NCI-H1436 treated with DMSO at 0.1 percent for 48 hours (cell line): ENCODE measurements around the gene SERTM1.

Source experiments
- DNase-seq: peaks from one replicate; lab custom pipeline; 2025; lab: John Stamatoyannopoulos, UW

Gene SERTM1

DNA sequence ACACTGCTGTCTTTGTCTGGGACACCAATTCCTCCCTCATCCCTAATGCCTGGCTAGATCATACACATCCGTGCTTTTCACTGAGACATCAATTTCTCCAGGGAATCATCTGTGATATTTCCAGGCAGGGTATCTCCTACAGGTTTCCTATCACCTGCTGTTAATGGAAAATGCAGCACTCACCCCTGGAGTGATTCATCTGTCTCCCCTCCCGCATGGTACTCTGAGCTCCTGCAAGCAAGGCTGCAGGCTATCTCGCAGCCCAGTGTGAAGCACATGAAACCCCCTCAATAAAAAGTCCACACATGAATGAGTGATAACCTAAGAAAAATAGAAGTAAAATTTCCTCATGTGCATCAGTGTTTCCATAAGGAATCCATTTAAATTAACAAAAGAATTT, 38.5 kb downstream of the SERTM1 start:
- no peak for DNase-seq

DNA sequence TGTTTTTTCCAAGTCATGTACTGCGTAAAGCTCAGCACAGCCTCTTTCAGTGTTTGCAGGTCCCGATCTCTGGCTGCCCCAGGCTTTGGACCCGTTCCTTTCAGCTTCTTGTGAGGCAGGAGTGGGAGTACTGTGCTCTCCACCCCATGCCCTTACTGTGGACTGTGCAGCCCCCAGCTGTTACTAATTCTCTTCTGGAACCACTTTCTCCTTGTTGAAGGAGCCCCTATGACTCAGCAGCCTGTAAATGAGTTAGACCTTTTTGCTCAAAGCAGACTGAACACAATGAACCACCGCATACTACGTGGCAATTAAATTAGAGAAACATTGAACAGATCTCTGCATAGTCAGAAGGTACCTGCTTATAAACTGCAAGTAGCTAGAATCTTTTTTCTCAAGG, 39.0 kb downstream of the SERTM1 start:
- no peak for DNase-seq

DNA sequence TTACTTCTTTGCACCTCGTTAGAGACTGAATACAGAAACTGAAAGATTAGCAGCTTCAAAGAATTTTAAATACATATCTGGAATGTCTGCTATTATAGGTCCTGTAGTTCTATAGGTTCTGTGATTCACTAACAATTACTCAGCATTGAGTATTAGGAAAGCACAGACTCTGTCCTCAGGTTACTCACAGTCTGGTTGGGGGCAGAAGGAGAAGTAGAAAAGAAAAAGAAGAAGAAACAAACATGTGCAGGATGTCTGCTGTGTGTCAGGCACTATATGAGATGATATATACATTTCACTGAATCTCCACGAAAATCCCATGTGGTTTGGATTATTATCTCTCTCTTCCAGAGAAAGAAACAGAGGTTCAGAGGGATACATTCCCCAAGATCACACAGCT, 40.1 kb downstream of the SERTM1 start:
- no peak for DNase-seq

DNA sequence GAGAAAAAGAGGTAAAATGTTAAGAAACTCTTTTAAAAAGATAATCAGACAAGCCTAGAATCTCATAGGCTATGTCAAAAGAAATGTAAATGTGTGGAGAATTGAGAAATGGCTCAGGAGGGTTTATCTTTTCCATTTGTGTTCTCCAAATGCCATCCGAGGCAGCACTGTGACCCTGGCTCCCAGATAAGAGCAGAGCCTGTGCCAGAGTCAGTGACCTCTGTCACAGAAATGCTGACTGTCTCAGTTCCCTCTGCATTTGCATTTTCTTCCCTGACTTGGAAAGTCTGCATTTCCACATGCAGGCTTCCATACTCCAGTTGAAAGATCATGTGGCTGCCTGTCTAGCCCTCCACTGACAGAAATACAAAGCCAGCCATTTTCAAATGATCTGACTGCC, 42.0 kb downstream of the SERTM1 start:
- no peak for DNase-seq

DNA sequence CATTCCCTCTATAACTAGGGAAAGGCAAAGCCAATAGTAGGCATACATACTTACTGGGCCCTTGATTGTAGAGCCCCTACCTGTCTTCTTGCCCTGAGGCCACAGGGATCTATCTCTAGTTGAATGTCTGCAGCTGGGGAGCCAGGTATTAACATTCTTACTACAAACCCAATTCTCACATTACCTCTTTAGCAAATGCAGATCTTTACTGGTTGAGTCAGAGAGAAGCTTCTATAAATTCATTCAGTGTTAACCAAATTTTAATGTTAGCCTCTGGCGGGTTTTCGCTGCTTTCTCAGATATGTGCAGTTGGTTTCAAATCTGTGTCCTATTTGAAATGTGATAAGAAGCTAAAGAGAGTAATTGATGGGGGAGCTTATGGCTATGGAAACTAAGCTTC, 43.2 kb downstream of the SERTM1 start:
- no peak for DNase-seq

DNA sequence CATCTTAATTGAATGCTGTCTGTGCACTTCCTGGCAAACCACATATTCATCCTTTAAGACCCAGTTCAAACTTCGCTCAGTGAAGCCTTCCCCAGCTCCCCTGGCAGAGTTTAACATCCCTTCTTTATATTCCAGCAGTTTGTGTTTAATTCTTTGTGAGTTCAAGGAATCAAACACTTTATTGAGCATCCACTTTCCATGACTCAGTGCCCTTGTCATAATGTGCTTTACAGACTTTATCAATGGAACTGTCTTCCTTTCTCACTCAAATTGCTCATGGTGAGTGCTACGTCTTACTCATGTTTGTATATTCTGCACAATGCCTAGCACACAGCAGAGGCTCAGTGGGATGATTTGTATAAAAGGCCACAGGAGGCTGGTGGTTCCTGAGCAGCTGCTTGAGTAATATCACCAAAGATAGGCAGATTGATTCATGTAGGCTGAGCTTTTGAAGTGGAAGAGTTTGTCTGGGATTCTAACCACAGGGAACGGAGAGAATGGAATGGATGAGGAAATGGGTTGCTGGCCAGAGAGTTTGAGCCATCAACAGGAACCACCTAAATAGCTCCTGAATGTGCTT, 44.2 kb downstream of the SERTM1 start:
- no peak for DNase-seq

DNA sequence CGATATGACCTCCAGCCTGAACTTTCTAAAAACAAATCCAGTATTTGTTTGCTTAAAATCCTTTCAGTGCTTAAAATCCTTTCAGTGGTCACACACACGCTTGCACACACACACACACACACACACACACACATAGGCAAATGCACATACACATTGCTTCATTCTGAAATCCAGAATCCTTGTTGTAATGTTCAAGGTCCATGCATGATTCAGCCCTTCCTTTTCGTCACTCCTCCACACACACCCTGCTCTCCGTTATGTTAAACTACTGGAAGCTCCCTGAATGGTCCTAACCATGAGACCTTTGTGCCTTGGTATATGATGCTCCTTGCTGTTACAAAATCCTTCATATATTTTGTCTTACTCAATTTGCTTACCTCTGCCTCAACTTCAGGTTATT, 44.9 kb downstream of the SERTM1 start:
- DNase-seq: no peak

DNA sequence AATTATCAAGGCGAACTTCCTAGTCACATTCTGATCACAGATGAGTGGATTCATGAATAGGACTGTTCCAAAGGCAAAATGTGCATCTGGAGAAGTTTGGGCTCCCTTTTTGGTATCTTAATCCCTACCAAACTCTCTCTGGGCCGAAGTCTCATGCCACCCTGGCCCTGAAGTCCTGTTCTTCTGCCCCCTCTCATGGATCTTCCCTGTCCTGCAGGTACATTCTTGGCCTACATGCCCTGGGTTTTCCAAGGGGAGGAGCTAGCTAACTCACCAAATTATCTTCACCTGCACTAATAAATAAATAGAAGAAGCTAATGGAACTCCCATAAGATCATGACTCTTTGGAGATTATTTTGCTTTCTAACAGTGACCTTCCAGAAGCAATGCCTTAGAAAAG, 50.3 kb downstream of the SERTM1 start:
- DNase-seq: no peak

DNA sequence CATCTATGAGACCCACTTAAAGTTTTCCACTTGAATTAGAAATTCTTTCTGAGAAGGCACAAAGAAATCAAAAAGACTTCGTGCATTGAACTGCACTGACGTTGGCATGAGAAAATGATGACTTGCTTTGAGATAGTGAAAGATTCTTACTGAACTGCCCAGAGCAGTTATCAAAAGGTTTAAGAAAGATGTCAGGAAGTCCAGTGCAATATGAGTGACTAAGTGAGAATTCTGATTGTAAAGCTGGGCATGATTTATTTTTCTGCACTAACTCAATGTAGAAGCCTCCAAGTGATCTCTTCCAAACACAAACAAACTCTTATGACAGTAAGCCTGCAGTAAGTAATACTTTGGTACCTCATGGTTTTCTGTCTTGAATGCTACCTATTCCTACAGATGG, 52.1 kb downstream of the SERTM1 start:
- no peak for DNase-seq

DNA sequence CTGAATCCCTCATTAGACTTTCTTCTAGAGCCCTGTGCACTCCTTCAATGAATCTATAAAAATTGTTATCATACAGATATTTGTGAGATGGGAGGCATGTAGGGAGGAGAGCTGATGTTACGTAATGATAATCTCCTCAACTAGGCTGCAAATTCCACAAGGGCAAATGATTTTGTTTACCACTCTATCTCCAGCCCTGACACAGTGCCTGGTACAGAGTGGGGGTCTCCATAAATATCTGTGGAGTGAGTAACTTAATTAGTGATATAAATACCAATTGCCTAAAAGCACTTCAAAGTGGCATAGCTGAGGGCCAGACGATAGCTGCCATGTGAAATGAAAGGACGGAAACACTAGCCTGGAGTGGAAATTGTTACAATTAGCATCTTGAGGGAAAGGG, 54.2 kb downstream of the SERTM1 start:
- DNase-seq: no peak

DNA sequence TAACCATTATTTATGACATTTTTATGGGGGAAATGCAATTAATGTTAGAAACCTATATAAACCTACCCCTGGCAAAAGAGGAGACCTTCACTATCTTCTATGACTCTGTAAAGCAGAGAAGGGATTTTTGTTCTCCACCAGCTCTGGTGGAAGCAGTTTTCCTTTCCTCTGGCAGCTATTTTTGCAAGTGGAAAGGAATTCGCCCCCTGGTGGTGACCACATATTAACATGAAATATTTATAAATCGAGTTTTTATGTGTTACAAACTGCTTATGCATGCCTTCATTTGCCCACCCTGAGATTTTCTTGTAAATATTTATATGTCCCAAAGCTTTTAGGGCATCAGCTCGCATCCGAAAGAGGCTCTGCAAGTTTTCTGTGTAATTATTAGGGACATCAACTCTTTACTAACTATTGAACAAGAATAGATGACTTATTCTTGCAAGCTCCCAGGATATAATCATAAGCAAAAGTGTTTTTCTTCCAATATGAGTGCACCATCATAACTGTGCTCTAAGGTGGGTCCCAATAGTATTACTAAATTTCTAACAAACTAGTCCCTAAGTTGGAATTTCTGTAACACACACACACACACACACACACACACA, 62.4 kb downstream of the SERTM1 start:
- no peak for DNase-seq

DNA sequence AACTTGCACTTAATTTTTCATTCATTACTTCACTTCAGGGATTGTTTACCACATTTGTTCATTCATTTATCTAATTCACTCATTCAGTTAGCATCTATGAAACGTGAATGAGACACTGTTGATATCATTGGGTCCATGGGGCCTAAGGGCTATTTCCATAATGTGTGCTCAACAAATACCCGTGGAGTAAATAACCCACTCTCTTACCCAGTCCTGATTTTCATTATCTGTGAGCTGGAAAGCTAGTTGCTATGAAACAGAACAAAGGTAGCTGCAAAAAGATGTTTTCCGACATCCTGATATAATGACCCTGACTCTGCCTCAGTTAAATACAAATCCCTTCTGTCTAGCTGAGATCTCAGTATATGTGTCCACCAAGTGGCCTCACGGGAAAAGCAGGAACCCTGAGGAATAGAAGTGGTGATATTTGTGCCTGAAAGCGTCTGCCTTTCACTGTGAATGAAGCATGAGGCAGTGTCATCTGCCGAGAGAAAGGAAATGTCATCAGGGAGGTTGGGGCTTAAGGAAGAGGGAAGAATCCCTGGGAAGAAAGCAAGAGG, 63.8 kb downstream of the SERTM1 start:
- DNase-seq: no peak

DNA sequence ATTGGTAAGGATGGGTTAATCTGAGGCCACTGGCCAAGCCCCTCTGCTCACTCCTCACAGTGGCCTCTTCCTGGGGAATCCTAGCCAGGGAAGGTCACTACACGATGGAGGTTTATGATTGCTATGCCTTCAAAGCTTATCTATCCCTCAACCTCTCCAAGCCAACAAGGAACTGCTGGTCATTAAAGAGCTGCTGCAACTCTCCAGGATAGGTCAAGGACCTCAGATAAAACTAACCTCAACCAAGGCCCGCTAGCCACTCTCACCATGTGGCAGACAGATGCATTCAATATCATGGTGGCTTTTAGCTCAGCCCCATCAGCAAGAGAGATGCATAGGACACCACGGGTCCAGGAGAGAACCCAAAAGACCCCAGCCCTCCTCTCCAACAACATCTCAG, 71.6 kb downstream of the SERTM1 start:
- no peak for DNase-seq

DNA sequence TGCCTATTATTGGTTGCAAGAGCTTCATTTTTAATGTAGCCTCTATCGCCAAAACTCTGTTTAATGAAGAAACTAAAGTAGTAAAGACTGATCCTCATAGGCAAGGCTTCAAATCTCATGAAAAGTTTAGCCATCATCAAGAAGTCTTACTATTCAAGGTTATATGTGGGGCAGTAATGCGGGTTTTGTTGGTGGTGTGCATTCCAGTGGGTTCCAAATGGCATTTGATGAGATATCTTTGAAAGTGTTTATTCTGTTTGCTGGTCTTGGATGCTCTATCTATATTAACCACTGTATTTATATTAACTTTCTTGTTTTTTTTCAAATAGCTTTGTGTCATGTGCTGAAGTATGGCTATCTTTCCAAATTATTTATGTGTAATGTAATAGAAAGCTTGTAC, 72.2 kb downstream of the SERTM1 start:
- DNase-seq: no peak
